Kidney epithelial cell (primary cell): ENCODE data around the gene RPTOR. TPM values are rescaled to one million over a fixed set of nuclear protein-coding genes. Genes with fewer than 3 reads are reported as not detected.

ENCODE experiments used
- DNase-seq: peaks from one replicate; pipeline ENCODE4 v3.0.0-alpha.2; 2010; ENCODE audit warnings: low read depth
- H3K27me3 ChIP-seq: 2 replicates; pipeline ENCODE4 v1.6.0; 2011; ENCODE audit warnings: low read length; ENCODE audit not compliant: control insufficient read depth, insufficient read depth
- H3K36me3 ChIP-seq: 2 replicates; pipeline ENCODE4 v1.5.1; 2011; ENCODE audit warnings: low read length; ENCODE audit not compliant: control insufficient read depth, insufficient read depth
- H3K4me3 ChIP-seq: 2 replicates; pipeline ENCODE4 v1.5.1; 2011; ENCODE audit warnings: low read depth, mild to moderate bottlenecking, control low read depth, low read length
- CTCF ChIP-seq: IDR thresholded peaks from 2 replicates; pipeline ENCODE4 v1.5.1; 2011; ENCODE audit warnings: mild to moderate bottlenecking, moderate library complexity, low read length, control low read depth, inconsistent platforms; ENCODE audit not compliant: insufficient read depth, poor library complexity, severe bottlenecking
- total RNA-seq: library from RNA; depleted of rRNA; stranded (reverse); fragments of >200 nt; gene quantifications from 2 replicates; pipeline ENCODE4 v1.2.3, GENCODE V29; 2015

The RPTOR gene
- total RNA-seq, 1 donor from 2014 or later = 22.7 TPM

DNA sequence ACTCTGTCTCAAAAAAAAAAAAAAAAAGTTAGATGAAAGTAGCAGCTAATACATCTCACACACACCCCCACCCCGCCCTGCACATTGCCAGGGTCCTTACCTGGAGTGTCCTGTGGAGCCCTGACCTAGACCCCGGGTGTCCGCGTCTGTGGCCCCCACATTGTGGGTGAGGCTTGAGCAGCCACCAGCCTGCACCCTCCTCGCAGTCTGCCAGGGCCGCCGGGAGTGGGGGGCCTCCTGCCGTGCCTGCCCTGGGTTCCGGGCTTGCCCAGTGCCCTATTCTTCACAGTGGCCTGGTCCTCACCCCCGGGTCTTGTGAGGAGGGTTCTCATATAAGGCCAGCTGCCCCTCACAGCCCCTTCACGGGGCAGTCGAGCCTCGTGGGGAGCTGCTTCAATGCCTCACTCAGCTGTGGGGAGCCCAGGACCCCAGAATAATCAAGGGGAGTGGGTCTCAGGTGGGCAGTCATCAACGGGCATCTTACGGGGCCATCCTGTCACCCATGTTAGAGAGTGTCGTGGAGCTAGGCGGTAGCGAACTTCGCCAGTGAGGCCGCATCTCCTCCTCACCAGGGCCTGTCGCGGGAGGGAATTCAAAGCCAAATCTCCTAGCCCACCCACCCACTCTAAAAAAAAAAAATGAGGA is 361.1 kb downstream of the RPTOR start:
- Histone ChIP-seq H3K27me3 (no peaks in the 10 kb centered on the region), H3K36me3 (no peaks in the 10 kb centered on the region), H3K4me3 (no peak overlapping the region)
- TF ChIP-seq CTCF = no peak
- no peak for DNase-seq

GRCh38 chr17:80906364-80907259 is 362.0 kb downstream of the RPTOR start:
- no peak overlapping the region for H3K4me3 ChIP-seq
- no peaks in the 10 kb centered on the region for H3K27me3 ChIP-seq
- no peak for DNase-seq
- H3K36me3 ChIP-seq = no peaks in the 10 kb centered on the region
- TF ChIP-seq CTCF = no peak

GRCh38 chr17:80907281-80907680 is 362.6 kb downstream of the RPTOR start:
- Histone ChIP-seq H3K36me3 (no peaks in the 10 kb centered on the region), H3K27me3 (no peaks in the 10 kb centered on the region), H3K4me3 (no peak overlapping the region)
- DNase-seq = no peak
- no peak for TF ChIP-seq CTCF

DNA sequence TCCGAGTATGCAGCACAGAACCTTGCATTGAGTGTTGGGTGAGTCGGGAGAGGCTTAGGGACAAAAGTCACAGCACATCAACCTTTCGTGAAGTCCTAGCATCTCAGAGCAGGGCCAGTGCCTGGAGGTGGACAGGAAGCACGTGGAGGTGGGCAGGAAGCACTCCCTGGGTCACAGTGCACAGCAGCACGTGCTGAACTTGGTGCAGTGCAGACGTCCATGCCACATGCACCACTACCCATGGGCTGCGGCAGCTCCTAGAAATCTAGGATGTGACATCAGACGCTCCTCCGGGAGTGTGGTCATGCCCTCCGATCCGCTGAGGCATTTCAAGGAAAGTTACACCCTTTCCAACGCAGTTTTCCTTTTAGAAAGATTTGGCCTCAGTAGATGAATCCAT is 363.6 kb downstream of the RPTOR start:
- no peaks in the 10 kb centered on the region for H3K27me3 ChIP-seq
- no peak for DNase-seq
- TF ChIP-seq CTCF = no peak
- H3K4me3 ChIP-seq = no peak overlapping the region
- H3K36me3 ChIP-seq = no peaks in the 10 kb centered on the region

DNA sequence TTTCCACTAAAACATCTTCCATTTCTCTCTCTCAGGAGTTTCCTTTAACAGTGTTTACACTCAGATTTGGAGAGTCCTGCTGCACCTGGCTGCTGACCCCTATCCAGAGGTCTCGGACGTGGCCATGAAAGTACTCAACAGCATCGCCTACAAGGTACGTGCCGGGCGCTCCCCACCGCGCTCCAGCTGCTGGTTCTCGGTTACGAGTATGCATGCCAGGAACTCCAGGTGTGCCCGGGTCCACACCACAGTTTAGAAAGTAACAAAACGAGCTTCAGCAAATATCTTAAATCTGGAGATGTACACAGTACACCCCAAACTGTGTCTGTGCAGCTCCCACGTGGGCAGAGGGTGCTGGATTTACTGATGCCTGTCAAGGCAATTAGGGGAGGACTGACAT is 364.1 kb downstream of the RPTOR start:
- no peaks in the 10 kb centered on the region for H3K27me3 ChIP-seq
- no peaks in the 10 kb centered on the region for H3K36me3 ChIP-seq
- H3K4me3 ChIP-seq = no peak overlapping the region
- TF ChIP-seq CTCF = no peak
- no peak for DNase-seq
